ENCODE data around the gene LUC7L2.

GRCh38 chr7:139471740-139472353 is 112.2 kb downstream of the LUC7L2 start:
- TF ChIP-seq CTCF (IDR thresholded peaks at IDR 0.05; ENCODE audit: insufficient read depth, low read length) (no peak), POLR2AphosphoS5 (IDR thresholded peaks at IDR 0.05; ENCODE audit: low read depth) (no peak), SPI1 (IDR thresholded peaks at IDR 0.05; ENCODE audit: borderline replicate concordance, low read depth) (no peak)
